Neural progenitor cell (in vitro differentiated cells): ENCODE measurements around the gene PDLIM5. TPM values are rescaled to one million over a fixed set of nuclear protein-coding genes. Genes with fewer than 3 reads are reported as not detected.

ENCODE experiments used
- DNase-seq: peaks from one replicate; pipeline ENCODE4 v3.0.0-alpha.2; 2016; ENCODE audit warnings: low spot score
- H2AFZ ChIP-seq: fragments of 200-600 bp; sonication (generic); replicated peaks from 2 replicates; pipeline ENCODE4 v1.6.1; 2016; ENCODE audit warnings: antibody characterized with exemption
- H3F3A ChIP-seq: fragments of 200-600 bp; sonication (generic); 2 replicates; pipeline ENCODE4 v1.6.1; 2016; ENCODE audit warnings: antibody characterized with exemption, low read depth
- H3K27ac ChIP-seq: fragments of 200-600 bp; sonication (generic); 2 replicates; pipeline ENCODE4 v1.5.1; 2016; ENCODE audit warnings: mild to moderate bottlenecking
- H3K27me3 ChIP-seq: fragments of 200-600 bp; sonication (generic); 2 replicates; pipeline ENCODE4 v1.6.1; 2016; ENCODE audit warnings: mild to moderate bottlenecking, moderate library complexity
- H3K36me3 ChIP-seq: fragments of 200-600 bp; sonication (generic); 2 replicates; pipeline ENCODE4 v1.5.1; 2016
- H3K4me1 ChIP-seq: fragments of 200-600 bp; sonication (generic); 2 replicates; pipeline ENCODE4 v1.6.1; 2016; ENCODE audit warnings: mixed run types
- H3K4me2 ChIP-seq: fragments of 200-600 bp; sonication (generic); 2 replicates; pipeline ENCODE4 v1.6.1; 2016
- H3K4me3 ChIP-seq: fragments of 200-600 bp; sonication (generic); 2 replicates; pipeline ENCODE4 v1.5.1; 2016
- H3K79me2 ChIP-seq: fragments of 200-600 bp; sonication (generic); 2 replicates; pipeline ENCODE4 v1.6.1; 2016; ENCODE audit warnings: low read depth
- H3K9ac ChIP-seq: fragments of 200-600 bp; sonication (generic); 2 replicates; pipeline ENCODE4 v1.6.1; 2016
- H3K9me3 ChIP-seq: fragments of 200-600 bp; sonication (generic); 2 replicates; pipeline ENCODE4 v1.5.1; 2016; ENCODE audit warnings: low read depth
- H4K20me1 ChIP-seq: fragments of 200-600 bp; sonication (generic); 2 replicates; pipeline ENCODE4 v1.6.1; 2016; ENCODE audit warnings: low read depth
- H3K27ac Mint-ChIP-seq: 3 replicates; pipeline ENCODE4 v1.8.0; 2021; ENCODE audit warnings: mixed read lengths
- H3K27me3 Mint-ChIP-seq: 2 replicates; pipeline ENCODE4 v1.8.0; 2022; ENCODE audit warnings: low read depth, mild to moderate bottlenecking, inconsistent platforms, moderate library complexity, mixed read lengths; ENCODE audit not compliant: insufficient read depth
- H3K36me3 Mint-ChIP-seq: 3 replicates; pipeline ENCODE4 v1.8.0; 2021; ENCODE audit warnings: mixed read lengths
- H3K4me1 Mint-ChIP-seq: 3 replicates; pipeline ENCODE4 v1.8.0; 2021; ENCODE audit warnings: mixed read lengths
- H3K4me3 Mint-ChIP-seq: 3 replicates; pipeline ENCODE4 v1.8.0; 2021; ENCODE audit warnings: mild to moderate bottlenecking, moderate library complexity, mixed read lengths
- H3K9me3 Mint-ChIP-seq: 3 replicates; pipeline ENCODE4 v1.8.0; 2020; ENCODE audit warnings: mixed read lengths
- EZH2 ChIP-seq: fragments of 200-600 bp; sonication (generic); IDR thresholded peaks from 2 replicates; pipeline ENCODE4 v1.6.1; 2017; ENCODE audit warnings: antibody characterized with exemption, mild to moderate bottlenecking, moderate library complexity
- EZH2phosphoT487 ChIP-seq: fragments of 200-600 bp; sonication (generic); IDR thresholded peaks from 2 replicates; pipeline ENCODE4 v1.6.1; 2017; ENCODE audit warnings: antibody characterized with exemption
- total RNA-seq: library from RNA; depleted of rRNA; stranded (reverse); fragments of >200 nt; gene quantifications from 2 replicates; pipeline ENCODE4 v1.2.3, GENCODE V29; 2015; ENCODE audit warnings: low replicate concordance
- TF ChIP-seq, protein P1 (sequence below): fragments of 200-600 bp; sonication (generic); IDR thresholded peaks from 2 replicates; pipeline ENCODE4 v1.5.1; 2017; ENCODE audit warnings: antibody characterized with exemption, mild to moderate bottlenecking

Gene PDLIM5
- total RNA-seq, 1 donor from 2014 or later = 68.4 TPM

DNA sequence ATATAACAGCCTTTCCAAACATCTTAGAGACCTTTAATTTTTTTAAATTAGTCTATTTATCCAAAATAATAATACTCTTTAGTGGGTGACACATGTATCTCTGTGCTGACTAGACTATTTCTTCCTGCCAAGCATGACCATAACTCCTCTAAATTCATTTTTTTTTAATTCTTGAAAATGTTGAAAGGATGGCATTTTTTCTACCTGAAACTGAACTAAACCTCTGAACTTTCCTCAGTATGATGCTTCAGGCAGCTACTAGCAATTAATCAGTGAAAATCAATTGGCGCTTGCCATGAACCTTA, 42.4 kb upstream of the PDLIM5 start:
- no peaks in the 10 kb centered on the region for H3K27me3 Mint-ChIP-seq
- H3K27ac Mint-ChIP-seq = no peak overlapping the region
- peaks cover 5% of the 10 kb centered on the region for H3K4me1 ChIP-seq
- no peak overlapping the region for H3K4me3 ChIP-seq
- H3K4me2 ChIP-seq = no peak overlapping the region
- H2AFZ ChIP-seq = no peak overlapping the region
- no peaks in the 10 kb centered on the region for H3K27me3 ChIP-seq
- TF ChIP-seq EZH2phosphoT487 = no peak
- TF ChIP-seq, protein P1, sequence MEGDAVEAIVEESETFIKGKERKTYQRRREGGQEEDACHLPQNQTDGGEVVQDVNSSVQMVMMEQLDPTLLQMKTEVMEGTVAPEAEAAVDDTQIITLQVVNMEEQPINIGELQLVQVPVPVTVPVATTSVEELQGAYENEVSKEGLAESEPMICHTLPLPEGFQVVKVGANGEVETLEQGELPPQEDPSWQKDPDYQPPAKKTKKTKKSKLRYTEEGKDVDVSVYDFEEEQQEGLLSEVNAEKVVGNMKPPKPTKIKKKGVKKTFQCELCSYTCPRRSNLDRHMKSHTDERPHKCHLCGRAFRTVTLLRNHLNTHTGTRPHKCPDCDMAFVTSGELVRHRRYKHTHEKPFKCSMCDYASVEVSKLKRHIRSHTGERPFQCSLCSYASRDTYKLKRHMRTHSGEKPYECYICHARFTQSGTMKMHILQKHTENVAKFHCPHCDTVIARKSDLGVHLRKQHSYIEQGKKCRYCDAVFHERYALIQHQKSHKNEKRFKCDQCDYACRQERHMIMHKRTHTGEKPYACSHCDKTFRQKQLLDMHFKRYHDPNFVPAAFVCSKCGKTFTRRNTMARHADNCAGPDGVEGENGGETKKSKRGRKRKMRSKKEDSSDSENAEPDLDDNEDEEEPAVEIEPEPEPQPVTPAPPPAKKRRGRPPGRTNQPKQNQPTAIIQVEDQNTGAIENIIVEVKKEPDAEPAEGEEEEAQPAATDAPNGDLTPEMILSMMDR = no peak
- TF ChIP-seq EZH2 = no peak
- no peaks in the 10 kb centered on the region for H3K36me3 Mint-ChIP-seq
- H3K9ac ChIP-seq = no peak overlapping the region
- H3K9me3 Mint-ChIP-seq = no peaks in the 10 kb centered on the region
- DNase-seq = no peak
- no peak overlapping the region for H3K27ac ChIP-seq
- H4K20me1 ChIP-seq = no peaks in the 10 kb centered on the region
- H3K4me1 Mint-ChIP-seq = peaks cover 10% of the 10 kb centered on the region
- H3K79me2 ChIP-seq = no peaks in the 10 kb centered on the region
- no peaks in the 10 kb centered on the region for H3K36me3 ChIP-seq
- H3F3A ChIP-seq = no peaks in the 10 kb centered on the region
- H3K9me3 ChIP-seq = no peaks in the 10 kb centered on the region
- no peak overlapping the region for H3K4me3 Mint-ChIP-seq

DNA sequence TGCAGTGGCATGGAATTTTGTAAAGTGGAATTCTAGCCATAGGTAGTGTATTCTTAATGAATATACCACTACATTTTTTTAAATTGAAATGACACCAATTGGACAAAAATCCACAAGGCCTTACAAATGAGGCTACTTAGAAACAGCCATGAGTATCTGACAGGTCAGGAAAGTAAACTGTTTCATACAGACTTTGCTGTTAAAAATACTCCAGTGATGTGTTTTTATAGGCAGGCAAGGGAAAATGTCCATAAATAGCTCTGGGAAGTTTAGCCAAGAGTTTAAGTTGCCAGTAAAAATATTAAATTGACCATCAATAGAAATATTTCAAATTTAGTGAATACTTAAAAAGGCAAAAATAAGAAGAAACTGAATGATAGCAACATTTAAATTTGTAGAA, 41.8 kb upstream of the PDLIM5 start:
- no peak overlapping the region for H3K9ac ChIP-seq
- H3K79me2 ChIP-seq = no peaks in the 10 kb centered on the region
- H3K4me1 ChIP-seq = peaks cover 5% of the 10 kb centered on the region
- Mint-ChIP-seq H3K36me3 (no peaks in the 10 kb centered on the region), H3K4me1 (peaks cover 11% of the 10 kb centered on the region), H3K9me3 (no peaks in the 10 kb centered on the region), H3K27me3 (no peaks in the 10 kb centered on the region), H3K27ac (no peak overlapping the region), H3K4me3 (no peak overlapping the region)
- H2AFZ ChIP-seq = no peak overlapping the region
- H3F3A ChIP-seq = no peaks in the 10 kb centered on the region
- H3K4me3 ChIP-seq = no peak overlapping the region
- H3K4me2 ChIP-seq = no peak overlapping the region
- no peak overlapping the region for H3K27ac ChIP-seq
- H3K9me3 ChIP-seq = no peaks in the 10 kb centered on the region
- H3K36me3 ChIP-seq = no peaks in the 10 kb centered on the region
- TF ChIP-seq EZH2phosphoT487 = no peak
- TF ChIP-seq, protein P1 = no peak
- no peak for TF ChIP-seq EZH2
- H4K20me1 ChIP-seq = no peaks in the 10 kb centered on the region
- H3K27me3 ChIP-seq = no peaks in the 10 kb centered on the region
- DNase-seq = no peak

DNA sequence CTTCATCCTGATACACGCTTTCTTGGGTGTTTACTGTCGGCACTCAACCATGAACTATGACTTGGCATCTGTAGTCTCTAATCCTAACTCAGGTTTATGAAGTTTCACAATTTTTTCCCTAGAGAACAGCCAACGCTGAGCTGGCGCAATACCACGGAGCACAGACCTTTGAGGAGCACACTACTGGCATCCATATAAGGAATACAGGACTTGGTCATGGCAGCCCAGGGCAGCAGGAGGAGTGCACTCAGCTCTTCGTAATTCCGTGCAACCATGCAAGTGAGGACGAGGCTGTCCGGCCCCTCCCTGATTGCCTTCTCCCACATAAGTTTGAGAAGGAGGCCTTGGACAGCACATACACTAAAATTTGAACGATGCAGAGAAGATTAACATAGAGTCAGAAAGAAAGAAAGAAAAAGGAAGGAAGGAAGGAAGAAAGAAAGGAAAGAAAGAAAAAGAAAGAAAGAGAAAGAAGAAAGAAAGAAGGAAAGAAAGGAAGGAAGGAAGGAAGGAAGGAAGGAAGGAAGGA, 41.0 kb upstream of the PDLIM5 start:
- peaks cover 11% of the 10 kb centered on the region for H3K4me1 Mint-ChIP-seq
- H2AFZ ChIP-seq = no peak overlapping the region

More for the DNA sequence above, 41.0 kb upstream of the PDLIM5 start:
- H3K79me2 ChIP-seq = no peaks in the 10 kb centered on the region
- peaks cover 3% of the 10 kb centered on the region for H3K9me3 Mint-ChIP-seq
- no peak overlapping the region for H3K27ac ChIP-seq
- no peak overlapping the region for H3K4me3 Mint-ChIP-seq
- peaks cover 3% of the 10 kb centered on the region for H3K36me3 Mint-ChIP-seq
- H3K9ac ChIP-seq = no peak overlapping the region
- H3K9me3 ChIP-seq = no peaks in the 10 kb centered on the region
- no peak for DNase-seq
- H3K27me3 ChIP-seq = no peaks in the 10 kb centered on the region
- peaks cover 5% of the 10 kb centered on the region for H3K4me1 ChIP-seq
- no peaks in the 10 kb centered on the region for H3K27me3 Mint-ChIP-seq
- H3K27ac Mint-ChIP-seq = no peak overlapping the region
- H3K4me2 ChIP-seq = no peak overlapping the region
- no peaks in the 10 kb centered on the region for H3K36me3 ChIP-seq
- no peaks in the 10 kb centered on the region for H4K20me1 ChIP-seq
- no peak overlapping the region for H3K4me3 ChIP-seq
- no peaks in the 10 kb centered on the region for H3F3A ChIP-seq
- no peak for TF ChIP-seq EZH2
- TF ChIP-seq, protein P1 = no peak
- TF ChIP-seq EZH2phosphoT487 = no peak
